Measurements from ENCODE around the gene DTHD1. TPM values are rescaled to one million over a fixed set of nuclear protein-coding genes. Genes with fewer than 3 reads are reported as not detected.

DTHD1 gene
- total and polyA plus RNA-seq, 2 of the 8 experiments (the other 6 are each of a cell fraction or from before 2014, with no cell fraction given) = not detected

- DNase-seq (ENCODE audit: low read depth in 1 of 2, low spot score in 2 of 2) (no peak), FAIRE-seq (no peak)
- H4K91ac ChIP-seq (replicated peaks; ENCODE audit: insufficient read length, low read length) = no peak overlapping the region
- no peak overlapping the region for H3K14ac ChIP-seq (ENCODE audit: insufficient read length)
- no peak overlapping the region for H3K4me2 ChIP-seq (ENCODE audit: insufficient read depth in 1 of 2, low read depth in 2 of 2, low read length in 2 of 2)
- H3K36me3 ChIP-seq (ENCODE audit: control insufficient read depth in 2 of 4, insufficient read depth in 4 of 4, low read length in 3 of 4) = no peaks in the 10 kb centered on the region
- H3K23ac ChIP-seq (ENCODE audit: insufficient read length) = no peak overlapping the region
- no peak overlapping the region for H3K56ac ChIP-seq (replicated peaks; ENCODE audit: insufficient read length, low read depth, low read length)
- ChIA-PET CTCF (ENCODE audit: partially characterized antibody) (no interaction called here), POLR2A (ENCODE audit: partially characterized antibody) (no interaction called here)
- H3K9me3 ChIP-seq (ENCODE audit: insufficient read depth in 2 of 2, low read depth in 1 of 2, low read length in 1 of 2) = no peaks in the 10 kb centered on the region
- H2BK12ac ChIP-seq (ENCODE audit: low read depth, low read length) = no peak overlapping the region
- no peak overlapping the region for H3K4ac ChIP-seq (replicated peaks; ENCODE audit: insufficient read length, low read depth, low read length)
- no peak overlapping the region for H2BK120ac ChIP-seq (replicated peaks; ENCODE audit: low read depth, low read length)
- no peaks in the 10 kb centered on the region for H3K79me1 ChIP-seq (ENCODE audit: low read depth, low read length)
- H3K27me3 ChIP-seq (replicated peaks in 1 of 4; ENCODE audit: control insufficient read depth in 3 of 4, extremely low read depth in 1 of 4, insufficient read depth in 3 of 4, low read length in 3 of 4) = peaks cover 0 to 1% (median 0%) of the 10 kb centered on the region in 4 experiments; a peak in 1 of 7 replicates
- no peak overlapping the region for H3K27ac ChIP-seq (ENCODE audit: low read depth, low read length)
- H3K23me2 ChIP-seq (ENCODE audit: low read depth, low read length) = no peaks in the 10 kb centered on the region
- no peaks in the 10 kb centered on the region for H4K20me1 ChIP-seq (replicated peaks in 1 of 2; ENCODE audit: control insufficient read depth in 1 of 2, insufficient read depth in 2 of 2, low read length in 2 of 2)
- no peak overlapping the region for H2BK5ac ChIP-seq (ENCODE audit: low read depth, low read length)
- H2AFZ ChIP-seq (ENCODE audit: low read length) = no peak overlapping the region
- H3K18ac ChIP-seq (ENCODE audit: extremely low read depth, low read length) = no peak overlapping the region
- no peak overlapping the region for H4K5ac ChIP-seq (ENCODE audit: insufficient read length, low read depth, low read length)
- H2AK5ac ChIP-seq (ENCODE audit: low read depth, low read length) = no peak overlapping the region
- H2BK15ac ChIP-seq (ENCODE audit: low read length) = no peak overlapping the region
- no peak for TF ChIP-seq EZH2 (IDR thresholded peaks at IDR 0.05; ENCODE audit: low read depth, low read length, severe bottlenecking)
- H4K8ac ChIP-seq (ENCODE audit: extremely low read depth, insufficient read depth, low read length) = no peak overlapping the region
- no peaks in the 10 kb centered on the region for H3K79me2 ChIP-seq (ENCODE audit: control insufficient read depth in 1 of 2, insufficient read depth in 2 of 2, low read length in 2 of 2)
- H3K9ac ChIP-seq (replicated peaks in 1 of 4; ENCODE audit: extremely low read depth in 1 of 4, low read depth in 3 of 4, low read length in 3 of 4) = no peak overlapping the region
- no peaks in the 10 kb centered on the region for H3K4me1 ChIP-seq (replicated peaks in 1 of 4; ENCODE audit: control insufficient read depth in 3 of 4, insufficient read depth in 4 of 4, low read length in 3 of 4)
- H3K4me3 ChIP-seq (ENCODE audit: extremely low read depth in 1 of 4, insufficient read depth in 2 of 4, low read depth in 3 of 4, low read length in 4 of 4) = no peak overlapping the region
- H2BK20ac ChIP-seq (ENCODE audit: low read length) = no peak overlapping the region
Observed at GRCh38 chr4:36360755-36361154, 79.3 kb downstream of the DTHD1 start.
